ENCODE measurements around the gene ALG12.

Gene ALG12

DNA sequence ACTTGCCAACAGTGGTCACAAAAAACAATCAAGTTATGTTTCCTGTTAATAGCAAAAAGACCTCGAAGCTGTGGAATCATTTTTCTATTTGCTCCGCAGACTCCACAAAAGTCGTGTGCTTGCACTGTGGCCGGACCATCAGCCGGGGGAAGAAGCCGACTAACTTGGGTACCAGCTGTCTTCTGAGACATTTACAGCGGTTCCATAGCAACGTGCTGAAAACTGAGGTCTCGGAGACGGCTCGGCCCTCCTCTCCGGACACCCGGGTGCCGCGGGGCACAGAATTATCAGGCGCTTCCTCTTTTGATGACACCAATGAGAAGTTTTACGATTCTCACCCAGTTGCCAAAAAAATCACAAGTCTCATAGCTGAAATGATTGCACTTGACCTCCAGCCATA lies 33.0 kb downstream of the ALG12 start:
- H3K27ac ChIP-seq (ENCODE audit: low read length), result no peak overlapping the region
- H2AFZ ChIP-seq (ENCODE audit: low read depth, low read length), result no peak overlapping the region
- no peaks in the 10 kb centered on the region for H3K9me3 ChIP-seq (ENCODE audit: insufficient read depth, low read length)
- TF ChIP-seq, protein P1, sequence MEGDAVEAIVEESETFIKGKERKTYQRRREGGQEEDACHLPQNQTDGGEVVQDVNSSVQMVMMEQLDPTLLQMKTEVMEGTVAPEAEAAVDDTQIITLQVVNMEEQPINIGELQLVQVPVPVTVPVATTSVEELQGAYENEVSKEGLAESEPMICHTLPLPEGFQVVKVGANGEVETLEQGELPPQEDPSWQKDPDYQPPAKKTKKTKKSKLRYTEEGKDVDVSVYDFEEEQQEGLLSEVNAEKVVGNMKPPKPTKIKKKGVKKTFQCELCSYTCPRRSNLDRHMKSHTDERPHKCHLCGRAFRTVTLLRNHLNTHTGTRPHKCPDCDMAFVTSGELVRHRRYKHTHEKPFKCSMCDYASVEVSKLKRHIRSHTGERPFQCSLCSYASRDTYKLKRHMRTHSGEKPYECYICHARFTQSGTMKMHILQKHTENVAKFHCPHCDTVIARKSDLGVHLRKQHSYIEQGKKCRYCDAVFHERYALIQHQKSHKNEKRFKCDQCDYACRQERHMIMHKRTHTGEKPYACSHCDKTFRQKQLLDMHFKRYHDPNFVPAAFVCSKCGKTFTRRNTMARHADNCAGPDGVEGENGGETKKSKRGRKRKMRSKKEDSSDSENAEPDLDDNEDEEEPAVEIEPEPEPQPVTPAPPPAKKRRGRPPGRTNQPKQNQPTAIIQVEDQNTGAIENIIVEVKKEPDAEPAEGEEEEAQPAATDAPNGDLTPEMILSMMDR (IDR thresholded peaks at IDR 0.05; ENCODE audit: low read depth, low read length), result no peak
- TF ChIP-seq EZH2phosphoT487 (IDR thresholded peaks at IDR 0.05; ENCODE audit: low read depth), result no peak
- peaks cover 20% of the 10 kb centered on the region for H4K20me1 ChIP-seq (ENCODE audit: insufficient read depth, low read length)
- H3K4me2 ChIP-seq (ENCODE audit: low read length), result no peak overlapping the region
- no peak overlapping the region for H3K9ac ChIP-seq (ENCODE audit: low read length)
- no peaks in the 10 kb centered on the region for H3K27me3 ChIP-seq (ENCODE audit: low read depth, low read length)
- H3K4me3 ChIP-seq (ENCODE audit: low read length), result no peak overlapping the region
- H3K36me3 ChIP-seq (replicated peaks; ENCODE audit: low read depth, low read length), result peaks cover 45% of the 10 kb centered on the region
- H3K79me2 ChIP-seq (ENCODE audit: low read length), result peaks cover 26% of the 10 kb centered on the region
- H3K4me1 ChIP-seq (ENCODE audit: low read length), result peaks cover 16% of the 10 kb centered on the region

DNA sequence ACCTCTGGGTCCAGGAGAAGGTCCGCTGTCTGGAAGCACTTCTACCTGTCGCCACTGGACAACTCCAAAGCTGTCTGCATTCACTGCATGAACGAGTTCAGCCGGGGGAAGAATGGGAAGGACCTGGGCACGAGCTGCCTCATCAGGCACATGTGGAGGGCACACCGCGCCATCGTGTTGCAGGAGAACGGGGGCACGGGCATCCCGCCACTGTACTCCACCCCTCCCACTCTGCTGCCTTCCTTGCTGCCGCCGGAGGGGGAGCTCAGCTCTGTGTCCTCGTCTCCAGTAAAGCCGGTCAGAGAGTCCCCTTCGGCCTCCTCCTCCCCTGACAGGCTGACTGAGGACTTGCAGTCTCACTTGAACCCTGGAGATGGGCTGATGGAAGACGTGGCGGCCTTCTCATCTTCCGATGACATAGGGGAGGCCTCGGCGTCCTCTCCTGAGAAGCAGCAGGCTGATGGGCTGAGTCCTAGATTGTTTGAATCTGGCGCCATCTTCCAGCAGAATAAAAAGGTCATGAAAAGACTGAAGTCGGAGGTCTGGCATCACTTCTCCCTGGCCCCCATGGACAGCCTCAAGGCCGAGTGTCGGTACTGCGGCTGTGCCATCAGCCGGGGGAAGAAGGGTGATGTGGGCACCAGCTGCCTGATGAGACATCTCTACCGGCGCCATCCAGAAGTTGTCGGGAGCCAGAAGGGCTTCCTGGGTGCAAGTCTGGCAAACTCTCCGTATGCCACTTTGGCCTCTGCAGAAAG lies 33.6 kb downstream of the ALG12 start:
- H2AFZ ChIP-seq (ENCODE audit: low read depth, low read length), result no peak overlapping the region
- no peak overlapping the region for H3K4me3 ChIP-seq (ENCODE audit: low read length)
- no peak overlapping the region for H3K4me2 ChIP-seq (ENCODE audit: low read length)
- H3K79me2 ChIP-seq (ENCODE audit: low read length), result peaks cover 31% of the 10 kb centered on the region
- peaks cover 42% of the 10 kb centered on the region for H3K36me3 ChIP-seq (replicated peaks; ENCODE audit: low read depth, low read length)
- no peak overlapping the region for H3K9ac ChIP-seq (ENCODE audit: low read length)
- H3K27me3 ChIP-seq (ENCODE audit: low read depth, low read length), result no peaks in the 10 kb centered on the region
- TF ChIP-seq, protein P1 (IDR thresholded peaks at IDR 0.05; ENCODE audit: low read depth, low read length), result no peak
- no peak for TF ChIP-seq EZH2phosphoT487 (IDR thresholded peaks at IDR 0.05; ENCODE audit: low read depth)
- peaks cover 22% of the 10 kb centered on the region for H3K4me1 ChIP-seq (ENCODE audit: low read length)
- H4K20me1 ChIP-seq (ENCODE audit: insufficient read depth, low read length), result peaks cover 23% of the 10 kb centered on the region
- no peaks in the 10 kb centered on the region for H3K9me3 ChIP-seq (ENCODE audit: insufficient read depth, low read length)
- H3K27ac ChIP-seq (ENCODE audit: low read length), result no peak overlapping the region

DNA sequence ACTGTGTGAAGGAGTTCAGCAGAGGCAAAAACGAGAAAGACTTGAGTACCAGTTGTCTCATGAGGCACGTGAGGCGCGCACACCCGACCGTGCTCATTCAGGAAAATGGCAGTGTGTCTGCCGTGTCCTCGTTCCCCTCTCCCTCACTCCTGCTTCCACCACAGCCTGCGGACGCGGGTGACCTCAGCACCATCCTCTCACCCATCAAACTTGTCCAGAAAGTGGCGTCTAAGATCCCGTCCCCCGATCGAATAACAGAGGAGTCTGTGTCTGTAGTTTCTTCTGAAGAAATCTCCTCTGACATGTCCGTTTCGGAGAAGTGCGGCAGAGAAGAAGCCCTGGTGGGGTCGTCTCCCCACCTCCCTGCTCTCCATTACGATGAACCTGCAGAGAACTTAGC lies 34.2 kb downstream of the ALG12 start:
- H3K79me2 ChIP-seq (ENCODE audit: low read length), result peaks cover 31% of the 10 kb centered on the region
- H3K27me3 ChIP-seq (ENCODE audit: low read depth, low read length), result no peaks in the 10 kb centered on the region
- no peak overlapping the region for H2AFZ ChIP-seq (ENCODE audit: low read depth, low read length)
- no peak overlapping the region for H3K4me3 ChIP-seq (ENCODE audit: low read length)
- TF ChIP-seq EZH2phosphoT487 (IDR thresholded peaks at IDR 0.05; ENCODE audit: low read depth), result no peak
- TF ChIP-seq, protein P1 (IDR thresholded peaks at IDR 0.05; ENCODE audit: low read depth, low read length), result no peak
- H4K20me1 ChIP-seq (ENCODE audit: insufficient read depth, low read length), result peaks cover 23% of the 10 kb centered on the region
- H3K36me3 ChIP-seq (replicated peaks; ENCODE audit: low read depth, low read length), result peaks cover 37% of the 10 kb centered on the region
- H3K4me2 ChIP-seq (ENCODE audit: low read length), result no peak overlapping the region
- no peak overlapping the region for H3K9ac ChIP-seq (ENCODE audit: low read length)
- H3K27ac ChIP-seq (ENCODE audit: low read length), result no peak overlapping the region
- no peaks in the 10 kb centered on the region for H3K9me3 ChIP-seq (ENCODE audit: insufficient read depth, low read length)
- peaks cover 22% of the 10 kb centered on the region for H3K4me1 ChIP-seq (ENCODE audit: low read length)

DNA sequence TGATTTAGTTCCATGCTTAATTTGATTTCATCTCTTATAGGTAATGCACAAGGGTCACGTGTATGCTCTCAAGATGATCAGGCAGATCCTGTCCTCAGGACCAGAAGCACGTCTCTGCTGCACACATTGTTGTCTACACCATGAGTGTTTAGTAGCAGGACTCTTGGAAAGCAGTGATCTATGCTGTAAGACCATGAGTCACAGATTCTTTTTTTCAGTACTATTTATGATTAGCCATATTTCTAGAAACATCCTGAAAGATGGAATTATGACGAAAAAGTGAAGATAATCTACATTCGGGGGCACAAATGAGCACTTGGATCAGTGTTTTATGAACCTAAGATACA lies 35.0 kb downstream of the ALG12 start:
- no peaks in the 10 kb centered on the region for H3K9me3 ChIP-seq (ENCODE audit: insufficient read depth, low read length)
- no peak overlapping the region for H3K4me3 ChIP-seq (ENCODE audit: low read length)
- no peak overlapping the region for H2AFZ ChIP-seq (ENCODE audit: low read depth, low read length)
- H3K27me3 ChIP-seq (ENCODE audit: low read depth, low read length), result no peaks in the 10 kb centered on the region
- H3K27ac ChIP-seq (ENCODE audit: low read length), result no peak overlapping the region
- peaks cover 29% of the 10 kb centered on the region for H3K36me3 ChIP-seq (replicated peaks; ENCODE audit: low read depth, low read length)
- H4K20me1 ChIP-seq (ENCODE audit: insufficient read depth, low read length), result peaks cover 23% of the 10 kb centered on the region
- peaks cover 22% of the 10 kb centered on the region for H3K4me1 ChIP-seq (ENCODE audit: low read length)
- H3K4me2 ChIP-seq (ENCODE audit: low read length), result no peak overlapping the region
- H3K9ac ChIP-seq (ENCODE audit: low read length), result no peak overlapping the region
- H3K79me2 ChIP-seq (ENCODE audit: low read length), result peaks cover 31% of the 10 kb centered on the region
- TF ChIP-seq EZH2phosphoT487 (IDR thresholded peaks at IDR 0.05; ENCODE audit: low read depth), result no peak
- TF ChIP-seq, protein P1 (IDR thresholded peaks at IDR 0.05; ENCODE audit: low read depth, low read length), result no peak
